Measurements from ENCODE around the gene MAP1LC3A.

The MAP1LC3A gene

DNA sequence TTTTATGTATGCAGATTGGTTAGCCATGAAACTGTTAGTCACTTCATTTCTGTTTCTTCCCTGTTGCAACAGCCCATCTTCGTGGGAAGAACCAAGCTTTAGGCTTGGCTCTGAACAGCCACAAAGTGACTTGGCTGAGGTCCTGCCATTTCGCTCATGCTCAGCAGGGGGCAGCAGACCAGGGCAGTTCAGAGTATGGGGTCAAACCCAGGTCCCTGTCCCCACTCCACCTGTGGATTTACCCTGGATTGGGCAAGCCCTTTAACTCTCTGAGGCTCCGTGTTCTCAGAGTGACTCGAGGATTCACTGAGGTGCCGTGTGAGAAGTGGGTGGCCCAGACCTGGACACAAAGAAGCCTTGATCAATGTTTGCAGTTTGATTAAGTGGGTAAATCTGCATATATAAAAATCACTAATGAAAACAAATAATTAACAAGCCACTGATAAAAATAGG is 19.8 kb upstream of the MAP1LC3A start:
- no peaks in the 10 kb centered on the region for H3K4me1 ChIP-seq (ENCODE audit: control insufficient read depth, insufficient read depth, low read length)
- H3K27me3 ChIP-seq (ENCODE audit: control insufficient read depth, insufficient read depth, low read length), result no peaks in the 10 kb centered on the region
- H3K27ac ChIP-seq (ENCODE audit: low read length), result no peak overlapping the region
- no peak for DNase-seq (ENCODE audit: low read depth, low spot score)
- H3K4me3 ChIP-seq (ENCODE audit: low read length), result no peak overlapping the region
- H3K9me3 ChIP-seq (ENCODE audit: control insufficient read depth, insufficient read depth, low read length), result no peaks in the 10 kb centered on the region
- WGBS (ENCODE audit: insufficient coverage, insufficient read length), result no CpG with 5 or more reads among the region's 5 CpGs
- peaks cover 26% of the 10 kb centered on the region for H3K36me3 ChIP-seq (ENCODE audit: control insufficient read depth, insufficient read depth, low read length)

DNA sequence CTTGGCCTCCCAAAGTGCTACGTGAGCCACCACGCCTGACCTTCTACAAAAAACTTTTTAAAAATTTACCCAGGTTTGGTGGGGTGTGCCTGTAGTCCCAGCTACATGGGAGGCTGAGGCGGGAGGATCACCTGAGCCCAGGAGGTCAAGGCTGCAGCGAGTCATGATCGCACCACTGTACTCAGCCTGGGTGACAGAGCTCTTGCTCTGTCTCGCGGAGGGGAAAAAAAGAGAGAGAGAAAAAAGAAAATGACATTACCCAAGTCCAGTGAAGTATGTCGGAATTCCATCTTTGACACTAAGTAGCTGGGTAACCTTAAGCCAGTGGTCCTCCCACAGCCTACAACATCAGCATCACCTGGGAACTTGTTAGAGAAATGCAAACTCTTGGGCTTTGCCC is 18.8 kb upstream of the MAP1LC3A start:
- H3K36me3 ChIP-seq (ENCODE audit: control insufficient read depth, insufficient read depth, low read length), result peaks cover 21% of the 10 kb centered on the region
- no peaks in the 10 kb centered on the region for H3K27me3 ChIP-seq (ENCODE audit: control insufficient read depth, insufficient read depth, low read length)
- H3K4me1 ChIP-seq (ENCODE audit: control insufficient read depth, insufficient read depth, low read length), result no peaks in the 10 kb centered on the region
- H3K4me3 ChIP-seq (ENCODE audit: low read length), result no peak overlapping the region
- H3K9me3 ChIP-seq (ENCODE audit: control insufficient read depth, insufficient read depth, low read length), result no peaks in the 10 kb centered on the region
- no peak for DNase-seq (ENCODE audit: low read depth, low spot score)
- WGBS (ENCODE audit: insufficient coverage, insufficient read length), result no CpG with 5 or more reads among the region's 8 CpGs
- H3K27ac ChIP-seq (ENCODE audit: low read length), result no peak overlapping the region

DNA sequence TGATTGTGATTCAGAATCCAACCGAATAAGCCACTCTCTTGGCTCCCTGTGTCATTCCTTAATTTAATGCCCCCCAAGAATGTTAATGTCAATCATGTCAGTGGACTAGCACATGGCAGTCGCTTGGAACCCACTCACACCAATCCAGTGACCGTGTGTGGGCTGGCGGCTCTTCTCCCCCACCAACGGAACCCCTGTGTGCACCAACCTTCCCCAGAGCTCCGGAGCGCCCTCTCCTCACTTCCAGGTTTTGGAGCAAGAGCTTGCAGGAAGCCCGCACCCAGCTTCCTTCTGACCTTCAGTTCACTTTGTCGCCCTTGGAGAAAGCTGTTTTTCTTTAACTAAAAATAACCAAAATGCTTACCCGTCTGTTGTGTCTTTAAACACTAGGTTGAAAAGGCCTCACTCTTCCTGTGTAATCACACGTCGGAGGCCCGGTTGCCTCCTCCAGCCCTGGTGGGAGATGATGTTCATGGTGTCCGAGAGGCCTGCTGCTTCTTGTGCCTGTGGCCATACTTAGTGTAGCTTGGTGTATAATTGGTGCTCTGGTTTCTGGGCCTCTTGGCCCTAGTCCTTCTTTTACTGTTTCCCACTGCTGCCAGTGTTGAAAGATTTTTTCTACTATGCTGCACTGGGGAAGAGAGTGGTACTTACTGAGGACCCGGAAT is 17.8 kb upstream of the MAP1LC3A start:
- H3K36me3 ChIP-seq (ENCODE audit: control insufficient read depth, insufficient read depth, low read length), result peaks cover 14% of the 10 kb centered on the region
- H3K9me3 ChIP-seq (ENCODE audit: control insufficient read depth, insufficient read depth, low read length), result no peaks in the 10 kb centered on the region
- no peak for DNase-seq (ENCODE audit: low read depth, low spot score)
- H3K27me3 ChIP-seq (ENCODE audit: control insufficient read depth, insufficient read depth, low read length), result no peaks in the 10 kb centered on the region
- H3K4me3 ChIP-seq (ENCODE audit: low read length), result no peak overlapping the region
- WGBS (ENCODE audit: insufficient coverage, insufficient read length), result no CpG with 5 or more reads among the region's 15 CpGs
- no peaks in the 10 kb centered on the region for H3K4me1 ChIP-seq (ENCODE audit: control insufficient read depth, insufficient read depth, low read length)
- H3K27ac ChIP-seq (ENCODE audit: low read length), result no peak overlapping the region

DNA sequence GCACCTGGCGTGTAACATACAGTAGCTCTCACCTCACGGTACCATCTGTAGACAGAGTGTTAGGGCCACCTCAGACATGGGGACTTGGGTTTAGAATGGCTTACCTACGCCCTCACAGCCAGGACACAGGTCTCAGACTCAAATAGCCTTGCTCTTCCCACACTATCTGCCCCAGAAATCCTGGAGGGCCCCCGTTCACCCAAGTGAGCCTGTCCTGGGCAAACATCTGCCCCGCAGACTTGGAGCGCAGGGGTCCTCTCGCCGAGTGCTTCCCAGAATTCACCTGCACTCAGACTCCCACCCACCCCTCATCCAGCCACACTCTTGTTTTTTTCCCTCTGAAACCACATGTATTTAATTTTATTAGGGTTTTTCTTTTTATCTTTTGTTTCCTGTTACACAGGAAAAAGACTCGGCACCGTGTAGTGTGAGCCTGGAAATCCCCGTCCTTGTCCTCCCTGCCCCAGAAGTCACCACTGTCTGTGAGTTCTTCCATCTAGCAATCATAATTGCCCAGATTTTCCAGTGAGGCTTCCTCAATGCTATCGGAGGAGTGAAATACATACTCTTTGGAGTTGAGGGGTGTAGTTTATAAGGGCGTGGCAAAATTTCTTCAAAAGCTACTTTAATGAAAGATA is 17.1 kb upstream of the MAP1LC3A start:
- Histone ChIP-seq H3K36me3 (ENCODE audit: control insufficient read depth, insufficient read depth, low read length) (peaks cover 8% of the 10 kb centered on the region), H3K9me3 (ENCODE audit: control insufficient read depth, insufficient read depth, low read length) (no peaks in the 10 kb centered on the region), H3K4me1 (ENCODE audit: control insufficient read depth, insufficient read depth, low read length) (no peaks in the 10 kb centered on the region), H3K27ac (ENCODE audit: low read length) (no peak overlapping the region), H3K27me3 (ENCODE audit: control insufficient read depth, insufficient read depth, low read length) (no peaks in the 10 kb centered on the region), H3K4me3 (ENCODE audit: low read length) (no peak overlapping the region)
- no peak for DNase-seq (ENCODE audit: low read depth, low spot score)
- no CpG with 5 or more reads among the region's 13 CpGs for WGBS (ENCODE audit: insufficient coverage, insufficient read length)

DNA sequence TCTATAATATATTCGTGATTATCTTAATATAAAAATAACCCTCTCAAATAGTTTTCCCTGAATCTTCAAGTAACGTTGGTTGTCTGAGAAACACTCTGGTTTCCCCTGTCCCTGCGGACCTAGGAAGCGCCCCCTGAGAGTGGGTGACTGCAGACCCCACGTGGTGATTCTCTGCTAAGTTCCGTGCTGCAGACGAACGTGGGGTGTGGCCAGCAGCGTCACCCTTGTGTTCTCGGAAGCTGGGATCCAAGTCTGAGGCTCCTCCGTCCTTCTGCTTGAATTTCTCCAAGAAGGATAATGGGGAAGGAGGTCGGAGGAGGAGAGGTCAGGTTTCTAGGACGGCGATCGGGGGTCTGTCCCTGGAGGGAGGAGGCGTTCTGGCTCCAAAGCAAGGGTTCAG is 16.6 kb upstream of the MAP1LC3A start:
- no peak for DNase-seq (ENCODE audit: low read depth, low spot score)
- Histone ChIP-seq H3K9me3 (ENCODE audit: control insufficient read depth, insufficient read depth, low read length) (no peaks in the 10 kb centered on the region), H3K4me1 (ENCODE audit: control insufficient read depth, insufficient read depth, low read length) (no peaks in the 10 kb centered on the region), H3K27me3 (ENCODE audit: control insufficient read depth, insufficient read depth, low read length) (no peaks in the 10 kb centered on the region), H3K27ac (ENCODE audit: low read length) (no peak overlapping the region), H3K36me3 (ENCODE audit: control insufficient read depth, insufficient read depth, low read length) (peaks cover 8% of the 10 kb centered on the region), H3K4me3 (ENCODE audit: low read length) (no peak overlapping the region)
- WGBS (ENCODE audit: insufficient coverage, insufficient read length), result no CpG with 5 or more reads among the region's 16 CpGs

DNA sequence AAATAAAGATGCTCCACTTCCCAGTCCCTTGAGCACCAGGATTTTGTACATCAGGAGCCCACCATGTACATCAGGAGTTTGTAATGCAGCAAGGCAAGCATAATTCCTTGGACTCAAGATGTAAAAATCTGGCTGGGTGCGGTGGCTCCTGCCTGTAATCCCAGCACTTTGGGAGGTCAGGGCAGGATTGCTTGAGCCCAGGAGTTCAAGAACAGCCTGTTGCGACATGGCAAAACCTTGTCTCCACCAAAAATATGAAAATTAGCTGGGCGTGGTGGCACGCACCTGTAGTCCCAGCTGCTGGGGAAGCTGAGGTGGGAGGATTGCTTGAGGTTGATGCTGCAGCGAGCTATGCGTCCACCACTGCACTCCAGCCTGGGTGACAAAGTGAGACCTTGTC is 16.1 kb upstream of the MAP1LC3A start:
- Histone ChIP-seq H3K36me3 (ENCODE audit: control insufficient read depth, insufficient read depth, low read length) (peaks cover 8% of the 10 kb centered on the region), H3K27me3 (ENCODE audit: control insufficient read depth, insufficient read depth, low read length) (no peaks in the 10 kb centered on the region), H3K27ac (ENCODE audit: low read length) (no peak overlapping the region), H3K4me1 (ENCODE audit: control insufficient read depth, insufficient read depth, low read length) (no peaks in the 10 kb centered on the region), H3K4me3 (ENCODE audit: low read length) (no peak overlapping the region), H3K9me3 (ENCODE audit: control insufficient read depth, insufficient read depth, low read length) (no peaks in the 10 kb centered on the region)
- DNase-seq (ENCODE audit: low read depth, low spot score), result no peak
- no CpG with 5 or more reads among the region's 6 CpGs for WGBS (ENCODE audit: insufficient coverage, insufficient read length)

DNA sequence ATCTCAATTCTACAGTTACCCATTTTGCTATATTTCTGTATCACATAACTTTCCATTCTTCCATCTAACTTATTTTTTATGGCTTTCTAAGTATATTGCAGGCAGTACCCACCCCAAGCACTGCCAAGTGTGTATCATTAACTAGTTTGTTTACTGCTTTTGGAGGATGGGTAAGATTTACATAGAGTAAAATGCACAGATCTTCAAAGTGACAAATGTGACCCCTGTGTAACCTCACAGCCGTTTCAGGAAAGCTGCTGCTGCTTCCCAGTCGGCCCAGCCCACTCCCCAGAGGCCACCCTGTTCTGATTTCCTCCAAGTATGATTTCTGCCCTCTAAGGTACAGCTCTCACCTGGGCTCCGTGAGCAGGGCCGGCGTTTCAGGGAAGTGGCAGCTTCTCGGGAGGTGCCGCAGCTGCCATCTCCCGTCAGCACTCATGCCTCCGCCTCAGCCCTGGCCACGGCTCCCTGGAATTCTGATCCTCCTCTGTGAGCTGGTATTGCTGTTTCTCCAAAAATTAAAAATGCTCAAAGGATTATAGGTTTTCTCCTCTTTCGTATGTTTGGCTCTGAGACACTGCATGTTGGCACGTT is 15.0 kb upstream of the MAP1LC3A start:
- Histone ChIP-seq H3K36me3 (ENCODE audit: control insufficient read depth, insufficient read depth, low read length) (peaks cover 5% of the 10 kb centered on the region), H3K27me3 (ENCODE audit: control insufficient read depth, insufficient read depth, low read length) (no peaks in the 10 kb centered on the region), H3K27ac (ENCODE audit: low read length) (no peak overlapping the region), H3K4me3 (ENCODE audit: low read length) (no peak overlapping the region), H3K9me3 (ENCODE audit: control insufficient read depth, insufficient read depth, low read length) (no peaks in the 10 kb centered on the region), H3K4me1 (ENCODE audit: control insufficient read depth, insufficient read depth, low read length) (no peaks in the 10 kb centered on the region)
- WGBS (ENCODE audit: insufficient coverage, insufficient read length), result no CpG with 5 or more reads among the region's 12 CpGs
- DNase-seq (ENCODE audit: low read depth, low spot score), result no peak

DNA sequence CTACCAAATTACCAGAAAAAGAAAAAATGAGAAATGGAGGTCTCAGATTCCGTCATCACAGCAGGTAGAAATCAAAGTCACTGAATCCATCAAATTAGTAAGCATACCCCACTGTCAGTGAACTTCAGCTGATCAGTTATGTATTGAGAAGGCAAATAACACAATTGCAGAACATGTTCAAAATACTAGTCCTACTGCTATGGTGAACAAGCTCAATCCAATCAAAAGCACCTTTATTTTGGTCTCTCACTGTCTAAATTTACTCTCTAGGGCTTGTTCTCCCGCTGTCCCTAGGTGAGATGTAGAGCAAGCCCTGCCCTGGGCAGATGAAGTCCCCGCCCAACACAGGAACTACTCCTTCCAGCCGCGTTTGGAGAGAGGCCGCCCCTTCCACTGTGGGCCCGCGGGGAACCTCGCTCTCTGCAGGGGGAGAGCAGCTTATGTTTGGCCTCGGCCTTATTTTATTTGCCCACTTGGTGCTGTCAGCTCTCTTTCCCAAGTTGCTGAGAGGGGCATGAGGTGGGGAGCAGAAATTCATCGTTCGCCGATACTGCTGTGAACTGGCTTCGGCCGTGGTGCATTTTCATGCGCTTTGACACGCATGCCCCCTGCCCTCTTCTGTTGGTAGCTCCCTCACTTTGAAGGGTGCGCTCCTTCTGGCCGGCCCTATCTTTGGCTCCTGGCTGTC is 14.3 kb upstream of the MAP1LC3A start:
- Histone ChIP-seq H3K4me3 (ENCODE audit: low read length) (peak overlapping the region; percentile 21; the same call in 1 of the 2 replicates), H3K27me3 (ENCODE audit: control insufficient read depth, insufficient read depth, low read length) (no peaks in the 10 kb centered on the region), H3K27ac (ENCODE audit: low read length) (no peak overlapping the region), H3K36me3 (ENCODE audit: control insufficient read depth, insufficient read depth, low read length) (peaks cover 5% of the 10 kb centered on the region), H3K4me1 (ENCODE audit: control insufficient read depth, insufficient read depth, low read length) (no peaks in the 10 kb centered on the region), H3K9me3 (ENCODE audit: control insufficient read depth, insufficient read depth, low read length) (no peaks in the 10 kb centered on the region)
- no peak for DNase-seq (ENCODE audit: low read depth, low spot score)
- WGBS (ENCODE audit: insufficient coverage, insufficient read length), result no CpG with 5 or more reads among the region's 19 CpGs

DNA sequence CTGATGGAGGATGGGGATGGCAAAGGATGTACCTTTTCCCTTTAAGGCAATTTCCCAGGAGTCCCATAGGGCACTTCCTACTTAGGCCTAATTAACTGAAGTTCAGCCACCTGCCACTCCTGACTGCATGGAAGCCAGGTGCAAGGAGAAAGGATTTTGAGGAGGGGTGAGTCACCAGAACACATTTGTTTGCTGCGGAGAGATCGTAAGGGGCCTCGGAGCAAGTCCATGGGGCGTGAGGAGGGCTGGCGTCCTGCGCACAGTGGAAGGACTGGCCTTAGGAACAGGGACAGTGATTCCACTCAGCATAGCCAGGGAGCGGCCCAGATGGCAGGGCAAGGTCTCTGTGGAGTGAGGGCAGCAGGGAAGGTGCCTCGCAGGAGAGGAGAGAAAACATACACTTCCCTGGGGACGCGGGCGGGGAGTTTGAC is 11.8 kb upstream of the MAP1LC3A start:
- no CpG with 5 or more reads among the region's 11 CpGs for WGBS (ENCODE audit: insufficient coverage, insufficient read length)
- peaks cover 1% of the 10 kb centered on the region; the same call in 1 of the 2 replicates for H3K4me1 ChIP-seq (ENCODE audit: control insufficient read depth, insufficient read depth, low read length)

DNA sequence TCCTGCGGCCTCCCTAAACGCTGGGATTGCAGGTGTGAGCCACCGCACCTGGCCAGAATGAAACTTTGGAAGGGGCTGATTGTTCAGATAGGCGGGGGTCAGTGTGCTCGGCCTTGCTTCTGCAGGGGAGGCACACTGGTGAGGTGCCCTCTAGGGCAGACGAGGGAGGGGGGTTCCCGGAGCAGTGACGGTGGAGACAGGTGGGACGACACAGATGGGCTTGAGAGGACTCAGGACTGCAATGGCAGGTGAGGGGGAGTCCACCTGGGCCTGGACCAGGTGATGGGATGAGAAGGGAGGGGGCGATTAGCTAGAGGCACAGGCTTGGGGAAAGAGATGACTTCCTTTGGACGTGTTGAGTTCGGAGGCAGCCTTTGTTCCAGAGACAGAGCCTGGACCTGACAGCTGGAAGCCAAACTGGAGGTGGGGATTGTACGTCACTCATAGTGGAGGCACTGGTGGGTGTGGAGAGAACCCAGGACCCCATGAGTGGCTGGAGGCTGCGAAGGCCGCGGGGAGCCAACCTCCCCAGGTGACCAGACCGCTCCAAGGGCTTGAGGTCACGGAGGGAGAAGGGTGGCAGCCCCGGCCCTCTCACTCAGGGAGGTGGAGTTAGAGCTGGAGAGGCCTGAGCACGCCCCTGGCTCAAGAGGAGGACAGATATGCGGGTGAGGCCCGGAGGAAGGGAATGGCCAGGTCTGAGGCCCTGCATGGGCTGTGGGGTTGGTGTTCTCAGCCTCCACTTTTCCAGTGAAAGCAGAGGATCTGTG is 10.5 kb upstream of the MAP1LC3A start:
- Histone ChIP-seq H3K27me3 (ENCODE audit: control insufficient read depth, insufficient read depth, low read length) (no peaks in the 10 kb centered on the region), H3K9me3 (ENCODE audit: control insufficient read depth, insufficient read depth, low read length) (no peaks in the 10 kb centered on the region), H3K4me3 (ENCODE audit: low read length) (no peak overlapping the region), H3K27ac (ENCODE audit: low read length) (no peak overlapping the region), H3K4me1 (ENCODE audit: control insufficient read depth, insufficient read depth, low read length) (peaks cover 1% of the 10 kb centered on the region; the same call in 1 of the 2 replicates), H3K36me3 (ENCODE audit: control insufficient read depth, insufficient read depth, low read length) (no peaks in the 10 kb centered on the region)
- no CpG with 5 or more reads among the region's 22 CpGs for WGBS (ENCODE audit: insufficient coverage, insufficient read length)
- DNase-seq (ENCODE audit: low read depth, low spot score), result no peak

More for the DNA sequence above, 11.8 kb upstream of the MAP1LC3A start:
- no peak for DNase-seq (ENCODE audit: low read depth, low spot score)
- Histone ChIP-seq H3K27ac (ENCODE audit: low read length) (no peak overlapping the region), H3K36me3 (ENCODE audit: control insufficient read depth, insufficient read depth, low read length) (no peaks in the 10 kb centered on the region), H3K9me3 (ENCODE audit: control insufficient read depth, insufficient read depth, low read length) (no peaks in the 10 kb centered on the region), H3K27me3 (ENCODE audit: control insufficient read depth, insufficient read depth, low read length) (no peaks in the 10 kb centered on the region), H3K4me3 (ENCODE audit: low read length) (no peak overlapping the region)
